Colonic mucosa (tissue), 4 donors: ENCODE results near the gene CDC25C. TPM values are rescaled to one million over a fixed set of nuclear protein-coding genes. Genes with fewer than 3 reads are reported as not detected.
A peak's percentile ranks its signal among the peaks of the same experiment; 100 is the strongest.

ENCODE experiments used
- DNase-seq: peaks from one replicate; pipeline ENCODE4 v3.0.0-alpha.2; 2020
- H3K27ac ChIP-seq: fragments of 200-600 bp; one replicate; pipeline ENCODE4 v1.8.0; 2021
- H3K27me3 ChIP-seq: fragments of 200-600 bp; one replicate; pipeline ENCODE4 v1.8.0; 2021
- H3K36me3 ChIP-seq: fragments of 200-600 bp; one replicate; pipeline ENCODE4 v1.8.0; 2021
- H3K4me1 ChIP-seq: fragments of 200-600 bp; one replicate; pipeline ENCODE4 v1.8.0; 2021; ENCODE audit warnings: mild to moderate bottlenecking
- H3K4me3 ChIP-seq: fragments of 200-600 bp; one replicate; pipeline ENCODE4 v1.8.0; 2021
- H3K9ac ChIP-seq, 2 donors: one replicate each; pipeline ENCODE4 v1.7.0; 2013; ENCODE audit warnings: control low read depth in 2 of 2, low read depth in 2 of 2, low read length in 2 of 2
- H3K9me3 ChIP-seq: fragments of 200-600 bp; one replicate; pipeline ENCODE4 v1.8.0; 2021
- intact Hi-C: fragments of 100-400 bp; cut with DNase I; formaldehyde crosslinking; loops from one replicate; pipeline ENCODE4 v1.14.1; 2022
- total RNA-seq, 2 donors: library from RNA; stranded (reverse); fragmentation: NEBNext Ultra II Directional in 1 of 2; extraction: Animal tissue kit (Norgen Biotek cat#: 25700) in 1 of 2; gene quantifications; one replicate each; pipeline ENCODE4 v1.2.1, GENCODE V29; 2021
- TF ChIP-seq, protein P1 (sequence below): fragments of 200-600 bp; IDR thresholded peaks from one replicate; pipeline ENCODE4 v1.8.0; 2022; ENCODE audit warnings: antibody characterized with exemption, mild to moderate bottlenecking
- donor health status: healthy.
- donor health status: DM: no; HTN: no; CAD: no.
- donor health status: DM: no; HTN: no; CAD: no.

CDC25C gene
- total RNA-seq, 2 donors from 2014 or later = 4.3 to 10.2 TPM

DNA sequence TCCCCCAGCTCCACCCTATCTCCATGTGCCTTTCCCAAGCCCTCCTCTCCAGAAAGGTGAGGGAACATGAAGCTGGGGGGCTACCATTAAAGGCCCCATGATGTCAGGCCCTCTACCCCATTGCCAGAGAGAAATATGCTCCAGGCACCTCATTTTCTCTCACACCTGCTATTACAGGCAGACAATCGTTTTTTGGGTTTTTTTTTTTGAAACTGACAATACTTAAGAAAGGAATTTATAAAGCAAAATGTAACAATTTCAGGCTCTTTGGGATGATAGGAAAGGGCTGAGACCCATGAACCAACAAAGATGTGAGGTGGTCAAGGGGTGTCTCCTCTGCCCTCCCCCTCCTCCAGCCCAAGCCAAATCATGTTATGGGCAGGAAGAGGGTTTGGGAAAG is 55.7 kb downstream of the CDC25C start:
- Histone ChIP-seq H3K36me3 (no peaks in the 10 kb centered on the region), H3K9me3 (no peaks in the 10 kb centered on the region), H3K4me1 (no peaks in the 10 kb centered on the region), H3K4me3 (no peak overlapping the region), H3K27ac (no peak overlapping the region), H3K9ac (no peak overlapping the region), H3K27me3 (peaks cover 12% of the 10 kb centered on the region)
- DNase-seq = no peak
- TF ChIP-seq, protein P1, sequence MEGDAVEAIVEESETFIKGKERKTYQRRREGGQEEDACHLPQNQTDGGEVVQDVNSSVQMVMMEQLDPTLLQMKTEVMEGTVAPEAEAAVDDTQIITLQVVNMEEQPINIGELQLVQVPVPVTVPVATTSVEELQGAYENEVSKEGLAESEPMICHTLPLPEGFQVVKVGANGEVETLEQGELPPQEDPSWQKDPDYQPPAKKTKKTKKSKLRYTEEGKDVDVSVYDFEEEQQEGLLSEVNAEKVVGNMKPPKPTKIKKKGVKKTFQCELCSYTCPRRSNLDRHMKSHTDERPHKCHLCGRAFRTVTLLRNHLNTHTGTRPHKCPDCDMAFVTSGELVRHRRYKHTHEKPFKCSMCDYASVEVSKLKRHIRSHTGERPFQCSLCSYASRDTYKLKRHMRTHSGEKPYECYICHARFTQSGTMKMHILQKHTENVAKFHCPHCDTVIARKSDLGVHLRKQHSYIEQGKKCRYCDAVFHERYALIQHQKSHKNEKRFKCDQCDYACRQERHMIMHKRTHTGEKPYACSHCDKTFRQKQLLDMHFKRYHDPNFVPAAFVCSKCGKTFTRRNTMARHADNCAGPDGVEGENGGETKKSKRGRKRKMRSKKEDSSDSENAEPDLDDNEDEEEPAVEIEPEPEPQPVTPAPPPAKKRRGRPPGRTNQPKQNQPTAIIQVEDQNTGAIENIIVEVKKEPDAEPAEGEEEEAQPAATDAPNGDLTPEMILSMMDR = no peak
- intact Hi-C loops = no loop called here

DNA sequence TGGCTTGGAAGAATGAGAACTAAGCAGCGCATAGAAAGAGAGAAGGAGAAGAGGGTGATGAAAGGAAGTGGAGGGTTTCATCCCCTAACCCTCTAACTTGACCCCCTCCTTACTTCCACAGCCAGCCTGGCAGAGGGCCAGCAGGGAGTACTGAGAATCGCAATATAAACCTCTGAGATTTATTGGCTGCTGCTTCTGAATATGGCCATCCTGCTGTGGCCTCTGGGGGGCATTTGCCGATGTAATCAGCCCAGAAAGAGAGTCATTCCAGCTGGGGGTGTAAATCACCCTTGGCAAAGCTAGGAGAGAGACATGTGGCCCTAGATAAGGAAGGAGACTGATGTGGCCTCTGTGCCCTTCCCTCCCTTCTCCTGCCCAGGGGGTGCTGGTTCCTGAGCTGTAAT is 56.2 kb downstream of the CDC25C start:
- intact Hi-C loops = no loop called here
- Histone ChIP-seq H3K9me3 (no peaks in the 10 kb centered on the region), H3K4me1 (no peaks in the 10 kb centered on the region), H3K4me3 (no peak overlapping the region), H3K27ac (no peak overlapping the region), H3K27me3 (peaks cover 12% of the 10 kb centered on the region), H3K36me3 (no peaks in the 10 kb centered on the region), H3K9ac (no peak overlapping the region)
- DNase-seq = no peak
- TF ChIP-seq, protein P1 = no peak

DNA sequence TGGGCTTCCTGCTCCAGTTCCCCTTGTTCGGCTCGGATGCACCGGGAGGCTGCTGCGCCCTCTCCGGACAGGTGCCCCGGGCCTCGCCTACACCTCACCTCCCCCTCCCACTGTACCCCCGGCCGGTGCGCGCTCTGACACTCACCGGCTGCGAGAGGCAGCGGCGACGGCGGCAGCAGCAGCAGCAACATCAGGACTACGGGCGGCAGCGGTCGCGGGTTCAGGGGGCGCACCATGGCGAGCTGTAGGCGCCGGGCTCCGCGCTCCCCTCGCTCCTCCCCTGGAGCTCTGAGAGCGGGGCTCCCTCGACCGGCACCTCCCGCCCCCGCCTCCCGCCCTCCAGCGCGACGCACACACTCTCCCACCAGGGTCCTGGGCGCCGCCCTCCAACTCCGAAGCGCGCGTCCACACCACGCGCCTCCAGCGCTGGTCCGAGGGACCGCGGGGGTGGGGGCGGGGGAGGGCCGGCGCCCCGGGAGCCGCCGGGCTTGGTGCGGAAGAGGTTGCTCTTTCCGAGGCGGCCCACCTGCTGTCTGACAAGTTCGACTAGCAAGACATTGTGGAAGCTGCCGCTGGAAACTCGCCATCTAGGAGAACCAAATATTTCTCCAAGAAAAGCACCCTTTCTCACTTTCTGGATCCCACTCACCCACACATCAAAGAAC is 57.3 kb downstream of the CDC25C start, which contains the start of gene GFRA3:
Gene GFRA3 (minus strand): TSS at position 433 of the 665 bp plus-strand sequence. CDS start 197 bp downstream, at position 236.
- intact Hi-C loops = no loop called here
- Histone ChIP-seq H3K4me1 (no peaks in the 10 kb centered on the region), H3K27me3 (peaks cover 12% of the 10 kb centered on the region), H3K36me3 (no peaks in the 10 kb centered on the region), H3K27ac (no peak within 1 kb of the TSS), H3K4me3 (peak within 1 kb of the TSS; percentile 31), H3K9me3 (no peaks in the 10 kb centered on the region), H3K9ac (no peak within 1 kb of the TSS)
- TF ChIP-seq, protein P1 = no peak
- no peak for DNase-seq

- DNase-seq = no peak
- H3K4me1 ChIP-seq = no peaks in the 10 kb centered on the region
- peak overlapping the region; percentile 31 for H3K4me3 ChIP-seq
- intact Hi-C loops = no loop called here
- no peak overlapping the region for H3K27ac ChIP-seq
- no peaks in the 10 kb centered on the region for H3K36me3 ChIP-seq
- no peaks in the 10 kb centered on the region for H3K9me3 ChIP-seq
- no peak overlapping the region for H3K9ac ChIP-seq
- TF ChIP-seq, protein P1 = no peak
- H3K27me3 ChIP-seq = peaks cover 12% of the 10 kb centered on the region
Observed at GRCh38 chr5:138273834-138274188, 57.8 kb downstream of the CDC25C start.

DNA sequence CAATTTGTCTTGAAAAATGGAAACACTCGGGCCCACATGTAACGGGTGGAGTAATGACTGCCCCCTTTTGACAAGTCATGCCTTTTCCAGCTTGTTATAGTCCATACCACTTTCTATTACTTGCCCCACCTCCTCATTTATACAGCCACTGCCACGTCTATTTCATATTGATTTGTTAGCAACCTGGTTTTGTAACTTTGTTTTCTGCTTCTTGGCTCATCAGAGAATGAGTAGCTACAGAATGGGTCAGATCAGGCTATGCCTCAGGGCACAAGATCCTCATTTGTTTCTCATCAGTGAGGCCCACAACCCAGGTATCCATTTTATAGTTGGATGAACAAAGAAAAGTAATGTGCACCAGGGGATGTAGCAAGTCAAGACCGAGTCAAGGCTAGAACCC is 58.9 kb downstream of the CDC25C start:
- no peak for DNase-seq
- no peaks in the 10 kb centered on the region for H3K4me1 ChIP-seq
- peaks cover 12% of the 10 kb centered on the region for H3K27me3 ChIP-seq
- H3K4me3 ChIP-seq = no peak overlapping the region
- intact Hi-C loops = no loop called here
- H3K9me3 ChIP-seq = no peaks in the 10 kb centered on the region
- H3K36me3 ChIP-seq = no peaks in the 10 kb centered on the region
- H3K9ac ChIP-seq = no peak overlapping the region
- TF ChIP-seq, protein P1 = no peak
- H3K27ac ChIP-seq = no peak overlapping the region
